Fibroblast of mammary gland (primary cell): ENCODE results near the gene UROD.
"Not testable (repeated sequence)": the region's sequence is repeated elsewhere in the genome, so short reads cannot be mapped to it uniquely, and the experiment has no call there.

Experiments
- DNase-seq: peaks from one replicate; pipeline ENCODE4 v3.0.0-alpha.2; 2010; ENCODE audit warnings: low read depth
- H3K4me3 ChIP-seq: 2 replicates; pipeline ENCODE4 v1.5.1; 2011; ENCODE audit warnings: low read depth, mild to moderate bottlenecking, low read length, moderate library complexity; ENCODE audit not compliant: control insufficient read depth
- TF ChIP-seq, protein P1 (sequence below): conservative IDR thresholded peaks from 2 replicates; pipeline ENCODE4 v1.5.1; 2011; ENCODE audit warnings: low read depth, low read length, inconsistent platforms; ENCODE audit not compliant: control insufficient read depth, insufficient read depth

Gene UROD

DNA sequence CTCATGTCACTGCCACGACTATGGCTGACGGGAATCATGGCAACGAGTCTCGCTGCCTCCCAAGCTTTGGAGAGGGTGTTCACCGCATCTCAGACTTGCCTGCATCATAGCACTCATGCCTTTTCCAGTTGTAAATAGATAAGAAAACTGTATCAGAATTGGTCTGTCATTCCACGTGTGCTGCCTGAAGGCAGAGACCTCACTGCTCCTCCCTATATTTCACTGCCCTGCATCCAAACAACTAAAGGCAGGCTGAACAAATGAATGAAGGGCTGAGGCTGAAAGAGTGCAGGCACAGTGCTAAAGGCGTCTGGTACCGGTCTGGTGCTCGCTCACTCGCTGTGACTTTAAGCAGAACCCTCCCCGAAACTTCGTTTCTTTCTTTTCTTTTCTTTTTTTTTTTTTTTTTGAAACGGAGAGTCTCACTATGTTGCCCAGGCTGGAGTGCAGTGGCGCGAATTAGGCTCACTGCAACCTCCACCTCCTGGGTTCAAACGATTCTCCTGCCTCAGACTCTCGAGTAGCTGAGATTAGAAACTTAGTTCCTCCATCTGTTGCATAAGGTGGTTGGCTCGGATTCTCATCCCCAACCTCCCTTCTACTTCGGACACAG lies 26.2 kb upstream of the UROD start:
- TF ChIP-seq, protein P1, sequence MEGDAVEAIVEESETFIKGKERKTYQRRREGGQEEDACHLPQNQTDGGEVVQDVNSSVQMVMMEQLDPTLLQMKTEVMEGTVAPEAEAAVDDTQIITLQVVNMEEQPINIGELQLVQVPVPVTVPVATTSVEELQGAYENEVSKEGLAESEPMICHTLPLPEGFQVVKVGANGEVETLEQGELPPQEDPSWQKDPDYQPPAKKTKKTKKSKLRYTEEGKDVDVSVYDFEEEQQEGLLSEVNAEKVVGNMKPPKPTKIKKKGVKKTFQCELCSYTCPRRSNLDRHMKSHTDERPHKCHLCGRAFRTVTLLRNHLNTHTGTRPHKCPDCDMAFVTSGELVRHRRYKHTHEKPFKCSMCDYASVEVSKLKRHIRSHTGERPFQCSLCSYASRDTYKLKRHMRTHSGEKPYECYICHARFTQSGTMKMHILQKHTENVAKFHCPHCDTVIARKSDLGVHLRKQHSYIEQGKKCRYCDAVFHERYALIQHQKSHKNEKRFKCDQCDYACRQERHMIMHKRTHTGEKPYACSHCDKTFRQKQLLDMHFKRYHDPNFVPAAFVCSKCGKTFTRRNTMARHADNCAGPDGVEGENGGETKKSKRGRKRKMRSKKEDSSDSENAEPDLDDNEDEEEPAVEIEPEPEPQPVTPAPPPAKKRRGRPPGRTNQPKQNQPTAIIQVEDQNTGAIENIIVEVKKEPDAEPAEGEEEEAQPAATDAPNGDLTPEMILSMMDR = no peak
- H3K4me3 ChIP-seq = peak overlapping the region; percentile 95
- peak; percentile 15 for DNase-seq

GRCh38 chr1:44988531-44989156 lies 23.4 kb upstream of the UROD start:
- no peak overlapping the region for H3K4me3 ChIP-seq
- TF ChIP-seq, protein P1 = no peak
- DNase-seq = no peak

DNA sequence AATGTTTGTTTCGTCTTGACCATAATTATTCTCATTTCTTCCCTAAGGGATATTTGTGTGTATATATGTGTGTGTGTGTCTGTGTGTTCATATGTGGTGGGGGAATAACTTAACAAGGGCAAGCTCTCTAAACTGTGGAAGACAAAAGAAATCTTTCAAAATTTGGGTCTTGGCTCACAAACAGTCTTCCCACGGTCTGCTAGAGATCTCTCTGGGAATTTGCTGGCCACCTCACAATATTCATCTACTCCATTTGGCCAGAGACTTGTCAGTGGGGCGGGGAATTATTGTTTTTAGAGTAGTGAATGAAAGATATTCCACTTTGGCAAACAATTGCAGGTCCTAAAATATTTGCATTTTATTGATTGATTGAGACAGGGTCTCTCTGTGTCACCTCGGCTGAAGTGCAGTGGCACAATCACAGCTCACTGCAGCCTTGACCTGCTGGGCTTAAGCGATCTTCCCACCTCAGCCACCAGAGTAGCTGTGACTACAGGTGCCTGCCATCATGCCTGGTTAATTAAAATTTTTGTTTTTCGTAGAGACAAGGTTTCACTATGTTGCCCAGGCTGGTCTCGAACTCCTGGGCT lies 17.6 kb upstream of the UROD start:
- DNase-seq = no peak
- TF ChIP-seq, protein P1 = no peak
- H3K4me3 ChIP-seq = no peak overlapping the region

DNA sequence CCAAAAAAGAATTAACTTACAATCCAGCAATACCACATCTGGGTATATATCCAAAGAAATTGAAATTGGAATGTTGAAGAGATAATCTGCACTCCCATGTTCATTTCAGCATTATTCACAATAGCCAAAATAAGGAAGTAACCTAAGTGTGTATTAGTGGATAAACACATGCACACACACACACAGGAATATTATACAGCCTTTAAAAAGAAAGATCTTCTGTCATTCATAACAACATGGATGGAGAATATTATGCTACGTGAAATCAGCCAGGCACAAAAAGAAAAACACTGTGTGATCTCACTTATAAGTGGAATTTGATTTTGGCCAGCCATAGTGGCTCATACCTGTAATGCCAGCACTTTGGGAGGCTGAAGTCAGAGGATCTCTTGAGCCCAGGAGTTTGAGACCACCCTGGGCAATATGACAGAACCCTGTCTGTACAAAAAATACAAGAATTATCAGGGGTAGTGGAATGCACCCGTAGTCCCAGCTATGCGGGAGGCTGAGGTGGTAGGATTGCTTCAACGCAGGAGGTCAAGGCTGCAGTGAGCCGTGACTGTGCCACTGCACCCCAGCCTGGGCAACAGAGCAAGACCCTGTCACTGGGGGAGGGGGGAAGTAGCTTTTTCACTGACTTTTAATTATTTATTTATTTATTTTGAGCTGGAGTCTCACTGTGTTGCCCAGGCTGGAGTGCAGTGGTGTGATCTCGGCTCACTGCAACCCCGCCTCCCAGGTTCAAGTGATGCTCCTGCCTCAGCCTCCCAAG lies 16.4 kb upstream of the UROD start:
- DNase-seq = no peak
- TF ChIP-seq, protein P1 = no peak
- H3K4me3 ChIP-seq = no peak overlapping the region

DNA sequence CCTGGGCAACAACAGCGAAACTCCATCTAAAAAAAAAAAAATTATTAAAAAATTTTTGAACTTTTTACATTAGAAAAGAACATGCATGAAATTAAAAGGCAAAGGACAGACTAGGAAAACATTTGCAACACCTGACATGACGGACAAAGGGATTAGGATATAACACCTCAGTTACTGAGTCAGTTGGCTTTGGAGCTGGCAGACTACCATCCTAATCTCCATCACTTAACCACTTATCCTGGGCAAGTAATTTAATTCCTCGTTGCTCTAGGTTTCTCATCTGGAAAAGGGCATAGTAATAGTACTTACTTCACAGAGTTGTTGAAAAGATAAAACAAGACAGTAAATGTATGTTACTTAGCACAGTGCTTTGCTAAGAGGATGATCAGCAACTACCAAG lies 12.8 kb upstream of the UROD start:
- DNase-seq = no peak
- TF ChIP-seq, protein P1 = no peak
- H3K4me3 ChIP-seq = no peak overlapping the region

- TF ChIP-seq, protein P1 = no peak
- no peak for DNase-seq
- H3K4me3 ChIP-seq = no peak overlapping the region
Observed at GRCh38 chr1:45001011-45001481, 11.0 kb upstream of the UROD start.

GRCh38 chr1:45001576-45001975 lies 10.5 kb upstream of the UROD start:
- not testable (repeated sequence) for DNase-seq, H3K4me3 ChIP-seq
